Ishikawa (cell line): ENCODE measurements around the gene DCTN4.

Source experiments
- EP300 ChIP-seq: IDR thresholded peaks from 2 replicates; pipeline ENCODE4 v1.6.1; 2012; ENCODE audit warnings: borderline replicate concordance
- TAF1 ChIP-seq: IDR thresholded peaks from 2 replicates; pipeline ENCODE4 v1.6.1; 2012; ENCODE audit warnings: low read depth, mild to moderate bottlenecking
- TEAD4 ChIP-seq: IDR thresholded peaks from 2 replicates; pipeline ENCODE4 v1.6.1; 2012
- TF ChIP-seq, protein P1 (sequence below): IDR thresholded peaks from 2 replicates; pipeline ENCODE4 v1.6.1; 2012

DNA sequence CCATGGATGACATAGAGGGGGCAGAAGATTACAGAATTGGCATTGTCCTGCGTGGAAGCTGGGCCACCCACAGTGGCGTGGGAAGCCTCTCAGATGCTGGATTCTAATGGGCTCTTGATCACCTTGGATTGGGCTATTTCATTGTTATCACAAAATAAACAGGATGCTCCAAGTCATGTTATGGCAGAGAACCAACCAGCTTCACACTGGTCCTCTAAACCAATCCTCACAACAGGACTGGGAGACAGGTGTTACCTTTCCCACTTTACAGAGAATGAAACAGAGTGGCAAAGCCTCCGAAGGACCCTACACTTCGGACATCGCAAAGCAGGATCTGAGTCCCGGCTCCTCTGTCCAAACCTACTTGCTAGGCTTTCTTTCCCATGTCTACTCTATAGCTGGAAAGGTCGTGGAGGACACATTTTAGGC, 19.3 kb upstream of the DCTN4 start:
- TF ChIP-seq EP300 = no peak
- no peak for TF ChIP-seq TAF1
- TF ChIP-seq, protein P1, sequence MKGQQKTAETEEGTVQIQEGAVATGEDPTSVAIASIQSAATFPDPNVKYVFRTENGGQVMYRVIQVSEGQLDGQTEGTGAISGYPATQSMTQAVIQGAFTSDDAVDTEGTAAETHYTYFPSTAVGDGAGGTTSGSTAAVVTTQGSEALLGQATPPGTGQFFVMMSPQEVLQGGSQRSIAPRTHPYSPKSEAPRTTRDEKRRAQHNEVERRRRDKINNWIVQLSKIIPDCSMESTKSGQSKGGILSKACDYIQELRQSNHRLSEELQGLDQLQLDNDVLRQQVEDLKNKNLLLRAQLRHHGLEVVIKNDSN = no peak
- TF ChIP-seq TEAD4 = no peak
